Stimulated activated CD4-positive, alpha-beta T cell treated with anti-CD3 and anti-CD28 coated beads, Interleukin-15, amount 100 ng/mL, for 48 hours (primary cell): ENCODE measurements around the gene PRR5.

Experiments
- DNase-seq, 2 donors: peaks; one replicate each; pipeline ENCODE4 v3.0.0-alpha.2; 2020; ENCODE audit warnings: low read depth in 2 of 2

PRR5 gene

DNA sequence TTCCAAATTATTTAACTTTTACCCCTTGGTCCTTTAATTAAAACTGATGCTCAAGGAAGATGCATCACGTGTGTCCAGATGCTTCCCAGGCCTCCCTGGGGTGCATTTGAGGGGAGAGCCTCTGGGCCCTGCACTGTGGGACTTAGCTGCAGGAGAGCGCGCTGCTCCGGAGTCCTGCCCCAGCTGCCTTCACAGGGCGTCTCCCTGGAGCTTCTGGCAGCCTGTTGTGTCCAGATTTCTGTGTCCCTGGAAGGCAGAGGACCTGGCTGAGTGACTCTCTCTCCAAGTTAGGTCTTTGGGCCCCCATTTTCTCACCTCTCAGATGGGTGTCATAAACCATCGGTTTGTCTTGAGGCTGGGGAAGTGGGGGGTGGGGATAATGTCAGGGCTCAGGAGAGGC lies 53.4 kb downstream of the PRR5 start:
- no peak for DNase-seq

DNA sequence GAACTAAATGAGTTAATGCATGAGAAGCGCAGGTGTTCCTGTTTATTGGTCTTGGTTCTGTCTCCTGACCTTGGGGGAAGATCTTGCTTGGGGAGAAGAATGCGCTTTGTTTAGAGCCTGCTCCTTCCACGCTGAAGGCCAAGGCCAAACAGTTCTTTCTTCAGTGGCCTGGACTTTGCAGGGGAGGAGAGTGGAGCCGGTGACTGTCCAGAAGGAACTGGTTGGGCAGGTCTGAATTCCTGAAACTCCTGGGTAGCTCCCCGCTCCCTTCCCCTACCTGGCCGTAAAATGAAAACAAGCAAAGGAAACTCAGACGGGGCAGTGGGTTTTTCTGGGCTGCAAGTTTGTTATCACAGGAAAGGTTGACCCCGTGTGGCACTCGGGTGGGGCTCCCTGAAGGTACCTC lies 54.0 kb downstream of the PRR5 start:
- no peak for DNase-seq

DNA sequence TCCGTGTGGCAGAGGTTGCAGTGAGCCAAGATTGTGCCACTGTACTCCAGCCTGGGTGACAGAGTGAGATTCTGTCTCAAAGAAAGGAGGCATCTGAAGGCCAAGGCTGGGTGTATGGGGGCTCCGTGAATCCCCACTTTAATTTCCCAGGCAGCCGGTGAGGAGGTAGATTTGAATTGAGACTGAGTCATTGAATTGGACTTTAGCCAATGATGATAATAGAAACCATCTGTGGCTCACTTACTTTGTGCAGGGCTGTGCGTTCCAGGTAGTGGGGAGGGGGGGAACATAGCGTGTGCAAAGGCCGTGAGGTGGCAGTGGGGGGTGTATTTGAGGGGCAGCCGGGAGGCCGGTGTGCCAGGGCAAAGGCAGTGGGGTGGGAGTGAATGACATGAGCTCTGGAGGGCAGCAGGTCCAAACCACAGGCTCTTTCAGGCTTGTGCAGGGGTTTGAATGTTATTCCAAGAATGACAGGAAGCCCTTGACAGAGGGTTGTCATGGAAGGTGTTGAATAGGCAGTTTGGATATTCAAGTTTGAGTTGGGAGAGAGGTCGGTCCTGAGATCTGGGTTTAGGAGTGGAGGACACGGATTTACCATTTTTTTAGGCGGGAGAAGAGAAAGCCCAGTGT lies 56.5 kb downstream of the PRR5 start:
- no peak for DNase-seq

DNA sequence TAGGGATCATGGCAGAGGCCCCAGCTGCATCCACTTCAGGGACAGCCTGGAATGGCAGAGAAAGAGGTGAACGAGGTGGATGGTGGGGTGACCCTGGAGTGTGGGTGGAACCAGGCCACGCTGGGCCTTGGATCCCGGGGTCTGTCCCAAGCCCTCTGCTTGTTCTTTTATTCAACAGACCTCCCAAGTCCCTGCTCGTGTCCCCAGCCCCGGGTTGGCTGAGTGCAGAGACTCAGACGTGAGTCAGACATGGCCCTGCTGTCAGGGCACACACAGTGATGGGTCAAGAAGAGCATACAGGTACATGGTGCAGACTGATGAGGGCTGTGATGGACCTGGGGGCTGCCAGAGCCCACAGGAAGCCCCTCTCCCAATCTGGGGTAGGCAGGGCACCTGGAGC lies 57.0 kb downstream of the PRR5 start:
- no peak for DNase-seq

DNA sequence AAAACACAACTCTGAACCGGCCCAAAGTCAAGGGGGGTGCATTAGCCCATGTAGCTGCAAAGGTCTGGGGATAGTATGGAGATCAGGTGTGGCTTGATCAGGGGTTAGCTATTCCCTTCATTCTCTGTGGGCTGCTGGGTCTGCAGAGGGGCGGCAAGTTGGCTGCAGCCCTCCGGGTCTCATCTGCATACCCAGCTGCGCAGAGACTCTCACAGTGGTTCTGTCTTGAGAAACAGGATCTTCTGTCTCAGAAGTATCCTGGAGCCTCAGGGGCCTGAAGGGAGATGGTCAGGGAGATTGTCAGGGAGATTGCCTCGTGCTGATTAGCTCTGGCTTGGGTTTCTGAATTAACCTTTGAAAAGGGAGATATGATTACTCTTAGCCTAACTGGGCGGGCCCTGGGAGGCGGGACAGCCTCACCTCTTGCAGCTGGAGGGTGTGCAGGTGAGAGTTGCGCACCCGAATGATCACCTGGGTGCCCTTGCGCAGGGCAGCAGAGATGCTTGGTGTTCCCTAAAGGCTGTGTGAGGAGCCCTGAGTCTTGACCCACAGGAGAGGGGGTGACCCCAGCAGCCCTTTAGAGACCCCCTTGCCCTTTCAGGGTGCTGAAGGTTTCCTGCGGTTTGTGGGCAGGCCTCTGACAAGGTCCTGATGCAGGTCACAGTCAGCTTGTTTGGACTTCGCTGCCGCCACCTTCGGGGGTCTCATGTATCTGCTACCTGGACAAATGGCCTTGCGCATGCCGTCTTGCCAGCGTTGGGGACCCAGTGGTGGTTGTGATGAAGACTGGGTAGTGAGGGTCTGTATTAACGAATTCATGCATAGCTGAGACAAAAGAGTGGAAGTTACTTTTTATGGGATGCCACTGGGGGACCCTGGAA lies 57.7 kb downstream of the PRR5 start:
- no peak for DNase-seq

DNA sequence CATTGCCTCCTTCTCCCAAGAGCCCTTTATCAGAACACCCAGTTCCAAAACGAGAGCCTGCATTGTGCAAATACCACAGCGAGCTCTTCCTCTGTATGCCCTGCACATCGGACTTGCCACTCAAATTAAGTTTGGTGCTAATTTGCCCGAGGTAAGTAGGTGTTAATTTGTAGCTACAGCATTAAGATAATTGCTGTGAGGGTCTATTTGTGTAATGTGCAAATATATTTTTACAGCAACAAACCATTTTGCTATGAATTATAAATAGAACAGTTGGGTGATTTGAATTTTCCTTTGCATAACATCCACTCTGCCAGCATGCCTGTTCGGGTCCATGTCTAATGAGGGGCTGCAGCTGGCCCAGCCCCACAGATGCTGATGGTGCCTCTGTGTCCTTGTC lies 58.5 kb downstream of the PRR5 start:
- no peak for DNase-seq

DNA sequence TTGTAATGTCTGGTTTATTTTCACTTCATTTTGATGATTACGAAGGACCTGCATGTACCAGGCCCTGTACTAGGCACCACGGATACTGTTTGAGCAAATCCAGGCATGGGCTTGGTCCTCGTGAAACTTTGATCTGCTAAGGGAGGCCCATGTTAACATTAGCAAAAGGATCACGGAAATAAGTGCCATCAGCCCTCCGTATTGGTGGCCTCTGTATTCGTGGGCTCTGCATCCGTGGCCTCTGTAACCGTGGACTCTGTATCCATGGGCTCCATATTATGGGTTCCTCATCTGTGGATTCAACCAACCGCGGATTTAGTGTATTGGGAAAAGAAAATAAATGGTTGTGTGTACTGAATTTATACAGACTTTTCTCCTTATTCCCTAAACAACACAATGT lies 59.0 kb downstream of the PRR5 start:
- no peak for DNase-seq

DNA sequence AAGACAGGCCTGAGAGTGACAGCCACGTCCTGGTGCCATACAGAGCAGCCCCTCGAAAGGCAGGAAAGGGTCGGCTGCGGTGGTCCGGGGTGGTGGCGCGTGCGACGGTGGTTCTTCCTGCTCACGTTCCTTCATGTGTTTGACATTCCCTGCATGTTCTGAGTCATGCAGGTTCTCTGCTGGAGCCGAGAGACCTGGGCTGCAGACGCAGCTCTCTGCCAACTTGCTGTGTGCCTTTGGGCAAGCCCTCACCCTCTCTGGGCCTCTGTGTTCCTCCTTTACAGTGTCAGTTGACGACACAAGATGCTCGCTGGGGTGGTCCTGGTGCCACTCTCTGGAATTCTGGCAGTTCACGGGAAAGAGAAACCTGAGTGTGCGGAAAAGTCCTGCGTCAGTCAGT lies 62.4 kb downstream of the PRR5 start:
- no peak for DNase-seq

DNA sequence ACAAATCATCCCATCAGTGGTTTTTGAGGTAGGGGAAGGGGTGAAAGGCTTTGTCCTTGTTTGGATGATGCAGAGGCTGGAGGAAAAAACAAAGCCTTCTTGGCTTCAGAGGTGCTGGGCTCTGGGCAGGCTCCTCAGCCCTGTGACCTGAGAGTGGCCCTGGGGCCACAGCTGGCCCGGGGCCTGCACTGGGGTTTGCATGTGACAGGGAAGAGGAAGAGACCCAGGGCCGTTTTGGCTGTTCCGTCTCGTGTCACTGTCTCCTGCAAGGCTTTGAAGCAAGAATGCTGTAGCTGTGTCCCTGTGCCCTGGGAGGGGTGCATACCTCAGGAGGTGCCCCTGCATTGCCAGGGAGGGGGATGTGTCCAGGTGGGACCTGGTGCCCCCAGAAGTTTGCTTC lies 63.0 kb downstream of the PRR5 start:
- no peak for DNase-seq

DNA sequence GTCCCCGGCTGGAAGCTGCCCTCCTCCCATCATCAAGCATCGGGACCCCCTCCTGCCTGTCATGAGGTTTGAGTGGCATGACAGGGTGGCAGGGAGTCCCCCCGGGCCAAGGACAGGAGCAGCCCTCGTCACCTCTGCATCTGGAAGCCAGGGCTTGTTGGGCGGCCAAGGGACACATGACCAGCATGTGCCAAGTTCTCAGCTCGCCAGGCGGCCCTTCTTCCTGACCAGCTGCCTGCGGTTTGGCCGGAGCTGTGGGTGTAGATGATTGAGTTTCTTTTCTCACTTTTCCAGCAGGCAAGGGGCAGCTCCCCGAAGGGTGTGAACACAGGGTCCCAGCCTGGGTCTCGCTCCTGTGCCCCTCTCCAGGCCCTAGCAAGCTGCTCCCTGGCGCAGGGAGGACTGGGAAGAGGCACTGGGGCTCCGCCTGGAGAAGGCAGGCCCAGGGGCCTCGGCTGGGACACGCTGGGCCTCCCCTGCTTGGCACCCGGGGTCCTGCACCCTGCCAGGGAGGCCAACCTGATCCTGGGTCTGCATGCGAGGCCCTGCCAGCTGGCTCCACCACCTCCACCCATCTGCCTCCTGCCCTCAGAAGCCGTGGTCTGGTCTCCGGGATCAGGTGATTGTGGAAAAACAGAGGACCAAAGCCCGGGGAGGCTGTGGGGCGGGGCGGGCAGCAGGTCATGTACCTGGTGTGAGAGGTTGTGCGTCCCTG lies 63.7 kb downstream of the PRR5 start:
- no peak for DNase-seq

DNA sequence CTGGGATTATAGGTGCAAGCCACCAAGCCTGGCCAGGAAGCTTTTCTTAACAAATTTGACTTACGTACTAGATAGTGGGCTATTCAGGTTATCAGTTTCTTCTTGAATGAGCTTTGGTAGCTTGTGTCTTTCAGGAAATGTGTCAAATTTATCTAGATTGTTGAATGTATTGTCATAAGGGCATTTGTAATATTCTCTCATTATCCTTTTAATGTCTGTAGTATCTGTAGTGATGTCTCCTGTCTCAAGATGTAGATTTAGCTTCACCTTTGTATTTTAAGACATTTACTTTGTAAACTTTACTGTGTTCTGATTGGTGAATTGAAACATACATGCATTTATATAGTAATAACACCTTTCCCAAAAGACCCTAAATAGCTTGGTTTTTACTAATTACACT lies 71.1 kb downstream of the PRR5 start:
- DNase-seq: no peak

DNA sequence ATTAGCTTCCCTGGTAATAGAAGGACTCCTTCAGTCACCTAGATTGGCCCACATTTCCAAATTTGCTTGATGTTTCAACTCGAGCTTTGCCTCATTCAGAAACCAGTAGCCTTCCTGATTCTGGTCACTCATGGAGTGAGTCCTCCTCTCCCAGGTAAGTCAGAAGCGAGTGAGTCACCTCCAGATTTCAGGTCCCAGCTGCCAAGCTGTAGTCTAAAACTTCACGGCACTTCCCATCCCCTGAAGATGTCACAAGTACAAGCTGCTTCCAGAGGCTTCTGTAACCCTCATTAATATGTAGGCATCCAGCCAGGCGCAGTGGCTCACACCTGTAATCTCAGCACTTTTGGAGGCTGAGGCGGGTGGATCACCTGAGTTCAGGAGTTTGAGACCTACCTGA lies 73.9 kb downstream of the PRR5 start:
- no peak for DNase-seq

DNA sequence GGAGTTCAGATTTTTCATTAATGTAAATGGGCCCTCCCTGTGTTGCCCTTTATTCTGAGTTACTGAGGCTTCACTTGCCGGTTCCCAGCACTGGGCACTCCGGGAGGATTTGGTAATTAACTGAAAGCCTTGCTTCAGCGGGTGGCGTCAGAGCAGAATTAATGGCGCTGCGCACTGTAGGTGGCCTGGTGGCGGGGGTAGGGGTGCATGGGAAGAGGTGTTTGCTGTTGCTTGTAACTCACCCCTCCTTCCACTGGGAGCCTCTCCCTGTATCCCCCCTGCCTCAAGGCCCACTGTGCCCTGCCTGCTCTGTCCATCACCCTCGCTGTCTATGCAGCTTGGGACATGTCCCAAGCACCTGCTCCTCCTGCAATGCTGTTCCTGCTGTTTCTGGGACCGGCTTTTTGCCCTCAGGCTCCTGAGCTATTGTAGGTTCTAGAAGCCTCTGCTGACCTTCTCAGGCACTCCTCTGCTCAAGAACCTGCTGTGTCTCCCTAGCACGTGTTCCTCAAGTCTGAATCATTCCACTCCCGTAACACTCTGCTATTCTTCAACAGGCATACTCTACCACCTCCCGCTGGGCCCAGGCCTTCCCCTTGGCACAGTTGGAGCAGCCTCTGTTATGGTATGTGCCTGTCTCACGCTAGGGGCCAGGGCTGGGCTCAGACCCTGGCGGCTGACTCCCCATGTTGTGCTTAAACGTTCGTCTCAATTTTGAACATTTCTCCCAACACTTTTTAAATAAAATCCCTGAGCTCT lies 74.8 kb downstream of the PRR5 start:
- DNase-seq: no peak

DNA sequence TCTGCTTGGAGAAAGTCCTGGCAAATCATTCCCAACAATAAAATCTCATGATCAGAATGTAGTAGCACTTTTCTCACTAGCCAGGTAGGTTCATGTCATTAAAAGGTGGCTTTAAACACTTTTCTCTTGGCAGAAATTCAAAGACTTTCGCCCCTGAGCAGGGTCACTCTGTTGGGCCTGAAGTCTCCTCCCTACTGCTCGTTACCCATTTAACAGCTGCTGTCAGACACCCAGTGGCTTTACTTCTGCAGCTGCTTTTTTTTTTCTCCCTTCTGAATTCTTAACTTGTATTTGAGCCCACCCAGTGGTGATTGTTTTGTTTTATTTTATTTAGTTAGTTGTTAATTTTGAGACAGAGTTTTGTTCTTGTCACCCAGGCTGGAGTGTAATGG lies 75.4 kb downstream of the PRR5 start:
- DNase-seq: no peak

DNA sequence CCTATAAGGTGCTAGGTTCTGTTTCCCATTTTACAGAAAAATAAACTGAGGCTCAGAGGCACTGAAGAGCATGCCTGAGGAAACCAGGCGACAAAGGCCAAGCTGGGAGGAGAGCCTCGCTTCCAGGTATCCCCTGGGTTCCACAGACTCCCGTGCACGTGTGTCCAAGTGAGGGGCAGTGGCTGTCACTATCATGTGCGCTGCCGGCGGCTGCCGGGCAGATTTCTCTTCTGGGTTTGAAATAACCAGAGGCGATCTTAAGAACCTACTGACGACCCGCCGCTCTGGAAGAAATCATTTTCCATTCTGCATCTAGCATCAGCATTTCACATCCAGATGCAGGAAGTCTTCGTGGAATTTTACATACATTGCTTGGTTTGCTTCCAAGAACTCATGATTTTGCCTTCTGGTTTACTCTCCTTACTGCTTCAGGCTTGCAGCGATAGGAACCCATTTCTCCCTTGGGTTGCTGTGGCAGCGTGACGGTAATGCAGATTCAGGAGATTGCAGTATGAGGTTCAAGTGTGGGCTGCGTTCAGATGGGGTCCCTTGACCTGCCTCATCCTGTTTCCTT lies 79.0 kb downstream of the PRR5 start:
- no peak for DNase-seq

DNA sequence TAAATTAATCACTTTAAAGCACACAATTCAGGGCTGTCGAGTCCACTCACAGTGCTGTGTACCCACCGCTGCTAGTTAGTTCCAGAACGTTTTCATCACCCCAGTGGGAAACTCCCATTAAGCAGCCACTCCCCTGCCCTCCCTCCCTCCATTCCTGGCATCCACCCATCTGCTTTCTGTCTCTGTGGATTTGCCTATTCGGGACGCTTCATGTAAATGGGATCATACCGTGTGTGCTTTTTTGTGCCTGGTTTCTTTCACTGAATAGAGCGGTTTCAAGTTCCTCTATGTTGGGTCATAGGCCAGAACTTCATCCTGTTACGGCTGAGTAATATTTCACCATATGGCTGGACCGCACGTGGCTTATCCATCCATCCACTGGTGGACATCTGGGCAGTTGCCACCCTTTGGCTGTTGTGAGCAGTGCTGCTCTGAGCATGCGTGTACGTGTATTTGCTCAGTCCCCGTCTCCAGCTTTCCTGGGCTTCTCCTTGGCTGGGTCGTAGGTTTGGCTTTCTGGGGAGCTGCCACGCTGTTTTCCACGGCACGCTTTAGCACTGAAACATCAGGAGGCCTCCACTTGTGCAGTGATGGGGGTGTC lies 80.5 kb downstream of the PRR5 start:
- DNase-seq: no peak

DNA sequence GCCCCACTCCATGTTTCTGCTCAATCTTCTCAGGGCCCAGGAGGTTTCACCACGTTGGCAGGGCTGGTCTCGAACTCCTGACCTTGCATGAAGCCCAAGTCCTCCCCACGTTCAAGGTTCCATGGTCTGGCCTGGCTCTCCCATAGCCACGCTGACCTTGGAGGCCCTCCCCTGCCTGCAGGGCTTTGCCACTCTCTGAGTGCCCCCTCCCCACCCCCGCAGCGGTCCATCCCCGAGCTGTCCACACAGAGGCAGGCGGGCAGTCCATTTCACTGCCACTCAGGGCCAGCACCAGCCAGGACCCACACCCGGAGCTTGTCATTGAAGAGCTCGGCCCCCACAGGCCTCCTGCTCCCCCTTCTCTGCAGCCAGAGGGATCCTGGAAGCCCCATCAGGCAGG lies 81.1 kb downstream of the PRR5 start:
- no peak for DNase-seq

DNA sequence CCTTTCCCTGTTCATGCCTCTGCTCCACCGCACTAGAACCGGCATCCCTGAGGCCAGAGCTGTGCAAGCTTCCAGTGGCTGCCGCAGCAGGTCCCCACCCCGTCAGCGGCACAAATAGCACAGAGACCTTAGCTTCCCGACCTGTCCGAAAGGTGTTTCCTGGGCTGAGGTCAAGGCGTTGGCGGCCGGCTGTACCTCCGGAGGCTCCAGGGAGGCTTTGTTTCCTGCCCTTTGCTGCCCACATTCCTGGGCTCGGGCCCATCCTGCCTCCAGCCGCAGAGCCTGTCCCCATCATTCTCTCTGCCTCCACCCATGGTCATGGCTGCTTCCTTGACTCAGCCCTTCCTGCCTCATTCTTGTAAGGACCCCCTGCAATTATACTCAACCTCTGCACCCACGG lies 81.6 kb downstream of the PRR5 start:
- DNase-seq: no peak

DNA sequence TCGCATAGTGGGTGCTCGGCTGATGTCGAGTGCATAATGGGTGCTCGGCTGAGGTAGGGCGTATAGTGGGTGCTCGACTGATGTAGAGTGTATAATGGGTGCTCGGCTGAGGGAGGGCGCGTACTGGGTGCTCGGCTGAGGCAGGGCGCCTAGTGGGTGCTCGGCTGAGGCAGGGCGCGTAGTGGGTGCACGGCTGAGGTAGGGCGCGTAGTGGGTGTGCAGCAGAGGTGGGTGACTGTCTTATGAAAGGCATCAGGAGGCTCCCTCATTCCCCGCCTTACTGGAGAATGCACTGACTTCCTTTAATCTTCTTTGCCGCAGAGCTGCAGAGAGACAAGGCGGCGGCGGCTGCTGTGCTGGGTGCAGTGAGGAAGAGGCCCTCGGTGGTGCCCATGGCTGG lies 84.1 kb downstream of the PRR5 start:
- DNase-seq: no peak

DNA sequence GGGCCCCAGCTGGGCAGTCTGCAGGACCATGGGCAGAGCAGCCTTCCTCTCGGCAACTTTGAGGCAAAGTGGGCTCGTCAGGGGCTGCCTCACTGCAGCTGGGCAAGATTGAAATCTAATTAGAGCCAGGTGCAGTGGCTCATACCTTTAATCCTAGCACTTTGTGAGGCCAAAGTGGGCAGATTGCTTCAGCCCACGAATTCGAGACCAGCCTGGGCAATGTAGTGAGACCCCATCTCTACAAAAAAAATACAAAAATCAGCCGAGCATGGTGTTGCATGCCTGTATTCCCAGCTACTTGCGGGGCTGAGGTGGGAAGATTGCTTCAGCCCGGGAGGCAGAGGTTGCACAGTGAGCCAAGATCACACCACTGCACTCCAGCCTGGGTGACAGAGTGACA lies 84.6 kb downstream of the PRR5 start:
- DNase-seq: no peak
